ENCODE results near the gene KCNH4. TPM values are rescaled to one million over a fixed set of nuclear protein-coding genes. Genes with fewer than 3 reads are reported as not detected.

KCNH4 gene
- total RNA-seq, 1 donor from 2014 or later, result not detected

Other genes starting within 250 kb of the KCNH4 start
- 64.0 and 66.1 TPM in 2 replicates for gene CNP, start 214.3 kb downstream of the KCNH4 start, total RNA-seq
- 85.9 and 103 TPM in 2 replicates for gene DNAJC7, start 163.7 kb downstream of the KCNH4 start, total RNA-seq
- 72.2 and 88.1 TPM in 2 replicates for gene NKIRAS2, start 161.1 kb downstream of the KCNH4 start, total RNA-seq
- gene C17orf113, start 130.5 kb downstream of the KCNH4 start, total RNA-seq, result 0.16 and 0.51 TPM in 2 replicates
- gene ZNF385C, start 82.7 kb downstream of the KCNH4 start, total RNA-seq, result 0.05 and 0.36 TPM in 2 replicates
- gene DHX58, start 68.4 kb downstream of the KCNH4 start, total RNA-seq, result 9.3 and 11.3 TPM in 2 replicates
- 26.5 and 32.6 TPM in 2 replicates for gene KAT2A, start 59.8 kb downstream of the KCNH4 start, total RNA-seq
- gene HSPB9, start 58.3 kb downstream of the KCNH4 start, total RNA-seq, result not detected in 2 replicates
- gene RAB5C, start 26.2 kb downstream of the KCNH4 start, total RNA-seq, result 73.6 and 73.9 TPM in 2 replicates
- gene HCRT, start 4.3 kb upstream of the KCNH4 start, total RNA-seq, result not detected in 2 replicates
- 16.1 and 26.5 TPM in 2 replicates for gene GHDC, start 13.4 kb upstream of the KCNH4 start, total RNA-seq
- 26.4 and 27.2 TPM in 2 replicates for gene STAT5B, start 95.2 kb upstream of the KCNH4 start, total RNA-seq
- gene STAT5A, start 107.4 kb upstream of the KCNH4 start, total RNA-seq, result 7.3 and 13.5 TPM in 2 replicates
- gene STAT3, start 207.3 kb upstream of the KCNH4 start, total RNA-seq, result 106 and 159 TPM in 2 replicates
- gene CAVIN1, start 242.1 kb upstream of the KCNH4 start, total RNA-seq, result 346 and 373 TPM in 2 replicates